Body of pancreas (tissue), 4 donors: ENCODE measurements around the gene SS18L1. TPM values are rescaled to one million over a fixed set of nuclear protein-coding genes. Genes with fewer than 3 reads are reported as not detected.

ENCODE experiments used
- ATAC-seq: fragments of 150-250 bp; one replicate; pipeline ENCODE4 v1.9.1; 2016
- DNase-seq, 4 donors: peaks; one replicate each; pipeline ENCODE4 v3.0.0-alpha.2; 2019
- H3K27ac ChIP-seq, 4 donors: fragments of 200-600 bp; sonication (generic); 1 replicate in 3 of 4; 2 replicates in 1 of 4; pipeline versions ENCODE4 v1.5.1 to v1.6.1; 2016 to 2019; ENCODE audit warnings: mild to moderate bottlenecking in 1 of 4, mixed read lengths in 1 of 4, moderate library complexity in 1 of 4
- H3K27me3 ChIP-seq, 2 donors: fragments of 200-600 bp; sonication (generic); one replicate each; pipeline ENCODE4 v1.6.0; 2016; ENCODE audit warnings: mild to moderate bottlenecking in 1 of 2
- H3K36me3 ChIP-seq, 2 donors: fragments of 200-600 bp; sonication (generic); replicated peaks in 1 of 2; 2 replicates each; pipeline ENCODE4 v1.5.1; 2016; ENCODE audit warnings: low read depth in 2 of 2; ENCODE audit not compliant: insufficient read depth in 1 of 2
- H3K4me1 ChIP-seq: fragments of 200-600 bp; sonication (generic); one replicate; pipeline ENCODE4 v1.6.0; 2016
- H3K4me3 ChIP-seq, 2 donors: fragments of 200-600 bp; sonication (generic); 1 replicate in 1 of 2; 2 replicates in 1 of 2; pipeline ENCODE4 v1.5.1; 2016 to 2019
- H3K9me3 ChIP-seq, 3 donors: fragments of 200-600 bp; sonication (generic); 1 replicate in 2 of 3; 2 replicates in 1 of 3; pipeline ENCODE4 v1.5.1; 2016
- CTCF ChIP-seq, 7 experiments: fragments of 450-650 bp in 4 of 7; fragments of 200-600 bp in 3 of 7; sonication (generic) in 3 of 7; IDR thresholded peaks; one replicate each; pipeline ENCODE4 v1.5.1; 2016 to 2019; ENCODE audit warnings: antibody characterized with exemption in 7 of 7
- POLR2A ChIP-seq, 3 donors: fragments of 450-650 bp; IDR thresholded peaks; one replicate each; pipeline ENCODE4 v1.6.1; 2016; ENCODE audit warnings: antibody characterized with exemption in 3 of 3, mild to moderate bottlenecking in 2 of 3
- WGBS, 2 donors: methylation state at CpG; one replicate each; pipeline ENCODE4 v1.1.5; 2017; 5-methylcytosine and 5-hydroxymethylcytosine counted together
- intact Hi-C: fragments of 100-400 bp; cut with DNase I; formaldehyde crosslinking; loops from one replicate; pipeline ENCODE4 v1.15.1; 2023
- total RNA-seq, 2 donors: library from RNA; depleted of rRNA; stranded (reverse); fragments of >200 nt; gene quantifications; one replicate each; pipeline ENCODE4 v1.1.0, GENCODE V29; 2016

Gene SS18L1
- total RNA-seq, 2 donors from 2014 or later: 11.4 to 14.5 TPM

- intact Hi-C loops: no loop called here
- peak; percentile 92 for ATAC-seq
- peak overlapping the region; percentile 1 to 63 (median 51) for H3K27ac ChIP-seq
- 22 to 33% methylated on average over 18 to 37 of the region's 37 CpGs for WGBS, 2 donors
- H3K4me3 ChIP-seq: no peak overlapping the region
- no peaks in the 10 kb centered on the region for H3K36me3 ChIP-seq
- no peaks in the 10 kb centered on the region for H3K27me3 ChIP-seq
- H3K4me1 ChIP-seq: peaks cover 14% of the 10 kb centered on the region
- TF ChIP-seq POLR2A (IDR thresholded peaks at IDR 0.05) (peak; percentile 48 to 72 (median 57)), CTCF (IDR thresholded peaks at IDR 0.05) (peak in 4 of 7 experiments; percentile 20 to 37 (median 26))
- H3K9me3 ChIP-seq: no peaks in the 10 kb centered on the region
- DNase-seq: peak; percentile 74 to 91 (median 88)
Measured at GRCh38 chr20:62227977-62228958, 84.7 kb downstream of the SS18L1 start.

GRCh38 chr20:62228982-62229545 is 85.5 kb downstream of the SS18L1 start:
- intact Hi-C loops: no loop called here
- no peak for ATAC-seq
- DNase-seq: no peak
- H3K9me3 ChIP-seq: no peaks in the 10 kb centered on the region
- WGBS, 2 donors: 85 to 92% methylated on average over 7 of the region's 7 CpGs
- peaks cover 14% of the 10 kb centered on the region for H3K4me1 ChIP-seq
- no peaks in the 10 kb centered on the region for H3K27me3 ChIP-seq
- TF ChIP-seq POLR2A (IDR thresholded peaks at IDR 0.05) (no peak), CTCF (IDR thresholded peaks at IDR 0.05) (no peak)
- no peak overlapping the region for H3K27ac ChIP-seq
- no peak overlapping the region for H3K4me3 ChIP-seq
- H3K36me3 ChIP-seq: no peaks in the 10 kb centered on the region

GRCh38 chr20:62229667-62230066 is 86.1 kb downstream of the SS18L1 start:
- peaks cover 16% of the 10 kb centered on the region for H3K4me1 ChIP-seq
- no peak for TF ChIP-seq CTCF (IDR thresholded peaks at IDR 0.05)
- TF ChIP-seq POLR2A (IDR thresholded peaks at IDR 0.05): no peak
- DNase-seq: no peak
- no peak overlapping the region for H3K4me3 ChIP-seq
- ATAC-seq: no peak
- no peaks in the 10 kb centered on the region for H3K36me3 ChIP-seq
- no peaks in the 10 kb centered on the region for H3K9me3 ChIP-seq
- no peak overlapping the region for H3K27ac ChIP-seq
- intact Hi-C loops: no loop called here
- no peaks in the 10 kb centered on the region for H3K27me3 ChIP-seq
- 62 to 63% methylated on average over 4 of the region's 4 CpGs for WGBS, 2 donors

- H3K27ac ChIP-seq: no peak overlapping the region
- no peak for DNase-seq
- H3K4me1 ChIP-seq: peaks cover 23% of the 10 kb centered on the region
- TF ChIP-seq POLR2A (IDR thresholded peaks at IDR 0.05) (no peak), CTCF (IDR thresholded peaks at IDR 0.05) (no peak)
- H3K4me3 ChIP-seq: no peak overlapping the region
- 97 to 98% methylated on average over 2 of the region's 2 CpGs for WGBS, 2 donors
- H3K27me3 ChIP-seq: no peaks in the 10 kb centered on the region
- no peaks in the 10 kb centered on the region for H3K36me3 ChIP-seq
- H3K9me3 ChIP-seq: no peaks in the 10 kb centered on the region
- intact Hi-C loops: no loop called here
- no peak for ATAC-seq
Measured at GRCh38 chr20:62230276-62230675, 86.7 kb downstream of the SS18L1 start.
